Adrenal gland (tissue), 12 donors: ENCODE data around the gene MAP7. TPM values are rescaled to one million over a fixed set of nuclear protein-coding genes. Genes with fewer than 3 reads are reported as not detected.

Experiments
- DNase-seq, 7 donors: peaks; one replicate each; pipeline ENCODE4 v3.0.0-alpha.2; 2019 to 2020
- H3K27ac ChIP-seq, 5 donors: fragments of 200-600 bp; sonication (generic) in 4 of 5; 1 replicate in 3 of 5; 2 replicates in 2 of 5; pipeline versions ENCODE4 v1.5.1 to v1.8.0; 2016 to 2020; ENCODE audit warnings: mild to moderate bottlenecking in 1 of 5
- H3K27me3 ChIP-seq: fragments of 200-600 bp; 2 replicates; pipeline ENCODE4 v1.8.0; 2021
- H3K36me3 ChIP-seq, 2 donors: fragments of 200-600 bp; replicated peaks in 1 of 2; 1 replicate in 1 of 2; 2 replicates in 1 of 2; pipeline versions ENCODE4 v1.5.1 to v1.8.0; 2018 to 2022
- H3K4me1 ChIP-seq, 2 donors: fragments of 200-600 bp; replicated peaks in 1 of 2; 1 replicate in 1 of 2; 2 replicates in 1 of 2; pipeline versions ENCODE4 v1.5.1 to v1.8.0; 2018 to 2021
- H3K4me3 ChIP-seq, 4 donors: fragments of 200-600 bp; sonication (generic) in 3 of 4; one replicate each; pipeline ENCODE4 v1.5.1; 2016 to 2018
- H3K9me3 ChIP-seq, 3 donors: fragments of 200-600 bp; sonication (generic) in 1 of 3; replicated peaks in 1 of 3; 1 replicate in 2 of 3; 2 replicates in 1 of 3; pipeline versions ENCODE4 v1.5.1 to v1.8.0; 2016 to 2021
- CTCF ChIP-seq, 6 experiments: fragments of 450-650 bp in 4 of 6; fragments of 200-600 bp in 2 of 6; sonication (generic) in 1 of 6; IDR thresholded peaks; 1 replicate in 5 of 6; 2 replicates in 1 of 6; pipeline versions ENCODE4 v1.5.1 to v1.8.0; 2016 to 2021; ENCODE audit warnings: antibody characterized with exemption in 6 of 6, mild to moderate bottlenecking in 2 of 6, moderate library complexity in 1 of 6
- POLR2A ChIP-seq, 2 donors: fragments of 450-650 bp; IDR thresholded peaks; one replicate each; pipeline ENCODE4 v1.6.1; 2017; ENCODE audit warnings: antibody characterized with exemption in 2 of 2, mild to moderate bottlenecking in 2 of 2, moderate library complexity in 1 of 2
- WGBS, 4 donors: extraction: QIAGEN DNeasy Blood & Tissue Kit in 2 of 4; methylation state at CpG; one replicate each; pipeline versions ENCODE4 v1.1.5 to v1.1.7; 2013 to 2017; 5-methylcytosine and 5-hydroxymethylcytosine counted together
- intact Hi-C, 2 donors: fragments of 100-400 bp; cut with DNase I; formaldehyde crosslinking; loops; one replicate each; pipeline versions ENCODE4 v1.14.1 to v1.15.0; 2022 to 2023
- polyA plus RNA-seq, 3 donors: library from polyadenylated mRNA; stranded (reverse); fragments of 200-250 nt in 2 of 3; fragments of 350-450 nt in 1 of 3; fragmentation: Illumina TruSeq in 1 of 3; extraction: RNeasy Lipid Tissue Mini Kit (QIAGEN cat#74804) in 1 of 3; gene quantifications; one replicate each; pipeline ENCODE4 v1.2.3, GENCODE V29; 2013 to 2014
- total RNA-seq, 9 donors: library from RNA; depleted of rRNA in 4 of 9; stranded (reverse); fragments of >200 nt in 4 of 9; fragments of 120-200 nt in 1 of 9; fragmentation: NEBNext Ultra II Directional in 1 of 9; extraction: Animal tissue kit (Norgen Biotek cat#: 25700) in 1 of 9; gene quantifications; one replicate each; pipeline versions ENCODE4 v1.1.0 to v1.2.4, GENCODE V29; 2013 to 2023
- donor health status: healthy with polysubstance abuse.
- donor health status: Bipolar disorder and iron deficiency.
- donor health status: DM: yes; HTN: yes; CAD: no.
- donor health status: DM: no; HTN: no; CAD: no.
- donor health status: DM: no; HTN: no; CAD: no.
- donor health status: DM: yes; HTN: yes; CAD: no.

The MAP7 gene
- total and polyA plus RNA-seq, 12 donors: 4.7 to 31.6 (median 11.3) TPM

- no peaks in the 10 kb centered on the region for H3K36me3 ChIP-seq
- TF ChIP-seq POLR2A (IDR thresholded peaks at IDR 0.05) (no peak), CTCF (IDR thresholded peaks at IDR 0.05) (no peak)
- no peaks in the 10 kb centered on the region for H3K9me3 ChIP-seq
- no peak for DNase-seq
- H3K27ac ChIP-seq: peak overlapping the region in 1 of 5 donors; percentile 59
- H3K4me3 ChIP-seq: no peak overlapping the region
- WGBS, 4 donors: 55 to 75% (median 70%) methylated on average over 2 of the region's 2 CpGs
- H3K4me1 ChIP-seq: peaks cover 0 to 21% of the 10 kb centered on the region in 2 donors
- no peaks in the 10 kb centered on the region for H3K27me3 ChIP-seq
- intact Hi-C loops: no loop called here
These were observed 25.8 kb downstream of the MAP7 start for GRCh38 chr6:136524339-136524935.

- no peak for DNase-seq
- Histone ChIP-seq H3K4me1 (peaks cover 0 to 16% of the 10 kb centered on the region in 2 donors), H3K9me3 (no peaks in the 10 kb centered on the region), H3K27ac (peak overlapping the region in 1 of 5 donors; percentile 40), H3K4me3 (no peak overlapping the region), H3K36me3 (no peaks in the 10 kb centered on the region), H3K27me3 (no peaks in the 10 kb centered on the region)
- 88 to 98% (median 93%) methylated on average over 4 of the region's 4 CpGs for WGBS, 4 donors
- intact Hi-C loops: no loop called here
- TF ChIP-seq POLR2A (IDR thresholded peaks at IDR 0.05): no peak
- no peak for TF ChIP-seq CTCF (IDR thresholded peaks at IDR 0.05)
These were observed 27.0 kb downstream of the MAP7 start for GRCh38 chr6:136523196-136523595.

- Histone ChIP-seq H3K27ac (peak overlapping the region in 1 of 5 donors; percentile 40), H3K27me3 (no peaks in the 10 kb centered on the region), H3K9me3 (no peaks in the 10 kb centered on the region), H3K4me1 (peaks cover 0 to 12% of the 10 kb centered on the region in 2 donors), H3K36me3 (no peaks in the 10 kb centered on the region), H3K4me3 (no peak overlapping the region)
- DNase-seq: no peak
- TF ChIP-seq CTCF (IDR thresholded peaks at IDR 0.05): no peak
- no peak for TF ChIP-seq POLR2A (IDR thresholded peaks at IDR 0.05)
- intact Hi-C loops: no loop called here
- WGBS, 4 donors: 87 to 97% (median 93%) methylated on average over 3 of the region's 3 CpGs
These were observed 27.6 kb downstream of the MAP7 start for GRCh38 chr6:136522636-136523035.

GRCh38 chr6:136521911-136522310, 28.3 kb downstream of the MAP7 start:
- 64 to 81% (median 80%) methylated on average over 4 of the region's 4 CpGs for WGBS, 4 donors
- intact Hi-C loops: no loop called here

More at GRCh38 chr6:136521911-136522310, 28.3 kb downstream of the MAP7 start:
- Histone ChIP-seq H3K36me3 (no peaks in the 10 kb centered on the region), H3K4me1 (peaks cover 0 to 4% of the 10 kb centered on the region in 2 donors), H3K9me3 (no peaks in the 10 kb centered on the region), H3K27me3 (no peaks in the 10 kb centered on the region), H3K4me3 (no peak overlapping the region), H3K27ac (no peak overlapping the region)
- TF ChIP-seq CTCF (IDR thresholded peaks at IDR 0.05): no peak
- no peak for TF ChIP-seq POLR2A (IDR thresholded peaks at IDR 0.05)
- DNase-seq: no peak
